NCI-H82 (cell line): ENCODE measurements around the gene ZNF578.
A peak's percentile ranks its signal among the peaks of the same experiment; 100 is the strongest.
"Not testable (repeated sequence)": the region's sequence is repeated elsewhere in the genome, so short reads cannot be mapped to it uniquely, and the experiment has no call there.

ENCODE experiments used
- DNase-seq: peaks from one replicate; lab custom pipeline; 2025; lab: John Stamatoyannopoulos, UW

ZNF578 gene

GRCh38 chr19:52516191-52516590, 62.8 kb downstream of the ZNF578 start:
- DNase-seq = no peak

- no peak for DNase-seq
Observed at GRCh38 chr19:52518646-52519045, 65.3 kb downstream of the ZNF578 start.

GRCh38 chr19:52519175-52519574, 65.8 kb downstream of the ZNF578 start:
- not testable (repeated sequence) for DNase-seq

GRCh38 chr19:52520013-52520412, 66.7 kb downstream of the ZNF578 start:
- DNase-seq = no peak

- no peak for DNase-seq
Observed at GRCh38 chr19:52522551-52522950, 69.2 kb downstream of the ZNF578 start.

- DNase-seq = no peak
Observed at GRCh38 chr19:52524086-52524485, 70.7 kb downstream of the ZNF578 start.

GRCh38 chr19:52527134-52527955, 74.0 kb downstream of the ZNF578 start, which contains the start of gene ZNF808:
ZNF808 (plus strand) TSS chr19:52527668; CDS start chr19:52543285, 15,617 bp downstream.
- peak; percentile 94 for DNase-seq

GRCh38 chr19:52527956-52528351, 74.6 kb downstream of the ZNF578 start:
- peak; percentile 29 for DNase-seq

- DNase-seq = no peak
Observed at GRCh38 chr19:52532480-52532879, 79.1 kb downstream of the ZNF578 start.

GRCh38 chr19:52533901-52534300, 80.5 kb downstream of the ZNF578 start:
- DNase-seq = no peak

- DNase-seq = not testable (repeated sequence)
Observed at GRCh38 chr19:52535385-52535770, 82.0 kb downstream of the ZNF578 start.

- DNase-seq = peak; percentile 90
Observed at GRCh38 chr19:52535771-52536447, 82.6 kb downstream of the ZNF578 start.

GRCh38 chr19:52536448-52536800, 83.1 kb downstream of the ZNF578 start:
- no peak for DNase-seq

- not testable (repeated sequence) for DNase-seq
Observed at GRCh38 chr19:52538815-52539214, 85.5 kb downstream of the ZNF578 start.

GRCh38 chr19:52541176-52541575, 87.8 kb downstream of the ZNF578 start:
- not testable (repeated sequence) for DNase-seq

- DNase-seq = no peak
Observed at GRCh38 chr19:52541608-52542007, 88.3 kb downstream of the ZNF578 start.

GRCh38 chr19:52542541-52542940, 89.2 kb downstream of the ZNF578 start:
- DNase-seq = not testable (repeated sequence)

GRCh38 chr19:52542984-52543664, 89.8 kb downstream of the ZNF578 start:
- no peak for DNase-seq

- no peak for DNase-seq
Observed at GRCh38 chr19:52554216-52554971, 101.0 kb downstream of the ZNF578 start.

GRCh38 chr19:52557231-52557995, 104.1 kb downstream of the ZNF578 start:
- no peak for DNase-seq
